ENCODE results near the gene PVRIG. TPM values are rescaled to one million over a fixed set of nuclear protein-coding genes. Genes with fewer than 3 reads are reported as not detected.

The PVRIG gene
- total and polyA plus RNA-seq, 12 donors = 0.21 to 1.8 (median 0.49) TPM; not detected in 2

Other genes starting within 250 kb of the PVRIG start
- gene AZGP1, start 243.9 kb upstream of the PVRIG start, total RNA-seq = 1 to 10 TPM in 5 of 9 donors, under 1 TPM in 2, not detected in 2; 0.50 to 3.1 (median 1.8) TPM
- 10 to 100 TPM in 1 of 3 donors, 1 to 10 TPM in 1, under 1 TPM in 1; 0.88 to 29.7 (median 3.9) TPM for gene AZGP1, start 243.9 kb upstream of the PVRIG start, polyA plus RNA-seq
- gene ZKSCAN1, start 204.4 kb upstream of the PVRIG start, total RNA-seq = 100 to 1,000 TPM in 2 of 9 donors, 10 to 100 TPM in 7; 35.2 to 134 (median 57.8) TPM
- gene ZKSCAN1, start 204.4 kb upstream of the PVRIG start, polyA plus RNA-seq = 10 to 100 TPM; 20.3 to 46.6 (median 38.7) TPM
- gene ZSCAN21, start 170.2 kb upstream of the PVRIG start, total RNA-seq = 10 to 100 TPM in 8 of 9 donors, 1 to 10 TPM in 1; 10.0 to 22.7 (median 14.7) TPM
- gene ZSCAN21, start 170.2 kb upstream of the PVRIG start, polyA plus RNA-seq = 10 to 100 TPM; 11.2 to 14.9 (median 12.5) TPM
- gene ZNF3, start 138.2 kb upstream of the PVRIG start, total RNA-seq = 10 to 100 TPM; 13.2 to 47.3 (median 22.2) TPM
- gene ZNF3, start 138.2 kb upstream of the PVRIG start, polyA plus RNA-seq = 10 to 100 TPM; 17.4 to 25.5 (median 23.2) TPM
- gene COPS6, start 131.0 kb upstream of the PVRIG start, total RNA-seq = 100 to 1,000 TPM in 5 of 9 donors, 10 to 100 TPM in 4; 25.5 to 130 (median 101) TPM
- 100 to 1,000 TPM; 135 to 194 (median 187) TPM for gene COPS6, start 131.0 kb upstream of the PVRIG start, polyA plus RNA-seq
- 10 to 100 TPM; 13.6 to 51.0 (median 28.3) TPM for gene MCM7, start 118.6 kb upstream of the PVRIG start, total RNA-seq
- 10 to 100 TPM; 12.2 to 72.3 (median 52.4) TPM for gene MCM7, start 118.6 kb upstream of the PVRIG start, polyA plus RNA-seq
- 10 to 100 TPM in 7 of 9 donors, 1 to 10 TPM in 2; 9.6 to 24.0 (median 15.9) TPM for gene AP4M1, start 118.3 kb upstream of the PVRIG start, total RNA-seq
- 10 to 100 TPM in 2 of 3 donors, 1 to 10 TPM in 1; 9.6 to 30.1 (median 23.5) TPM for gene AP4M1, start 118.3 kb upstream of the PVRIG start, polyA plus RNA-seq
- gene TAF6, start 100.6 kb upstream of the PVRIG start, total RNA-seq = 100 to 1,000 TPM in 1 of 9 donors, 10 to 100 TPM in 8; 16.0 to 141 (median 70.7) TPM
- gene TAF6, start 100.6 kb upstream of the PVRIG start, polyA plus RNA-seq = 10 to 100 TPM; 41.3 to 69.4 (median 67.9) TPM
- gene CNPY4, start 100.3 kb upstream of the PVRIG start, total RNA-seq = 10 to 100 TPM; 14.0 to 46.5 (median 23.3) TPM
- 10 to 100 TPM; 16.5 to 28.1 (median 27.3) TPM for gene CNPY4, start 100.3 kb upstream of the PVRIG start, polyA plus RNA-seq
- 1 to 10 TPM; 1.5 to 7.0 (median 3.5) TPM for gene MBLAC1, start 93.0 kb upstream of the PVRIG start, total RNA-seq
- 1 to 10 TPM in 2 of 3 donors, under 1 TPM in 1; 0.38 to 4.2 (median 2.7) TPM for gene MBLAC1, start 93.0 kb upstream of the PVRIG start, polyA plus RNA-seq
- gene LAMTOR4, start 71.0 kb upstream of the PVRIG start, total RNA-seq = 100 to 1,000 TPM; 104 to 266 (median 151) TPM
- 100 to 1,000 TPM in 2 of 3 donors, 10 to 100 TPM in 1; 33.1 to 224 (median 193) TPM for gene LAMTOR4, start 71.0 kb upstream of the PVRIG start, polyA plus RNA-seq
- gene TRAPPC14, start 61.2 kb upstream of the PVRIG start, total RNA-seq = 10 to 100 TPM in 7 of 9 donors, 1 to 10 TPM in 2; 4.3 to 23.7 (median 16.9) TPM
- 10 to 100 TPM; 10.2 to 57.7 (median 47.5) TPM for gene TRAPPC14, start 61.2 kb upstream of the PVRIG start, polyA plus RNA-seq
- 10 to 100 TPM in 2 of 9 donors, 1 to 10 TPM in 6, under 1 TPM in 1; 0.78 to 14.3 (median 8.0) TPM for gene GAL3ST4, start 51.3 kb upstream of the PVRIG start, total RNA-seq
- gene GAL3ST4, start 51.3 kb upstream of the PVRIG start, polyA plus RNA-seq = 1 to 10 TPM; 3.4 to 4.0 (median 3.5) TPM
- 1 to 10 TPM in 5 of 9 donors, under 1 TPM in 4; 0.35 to 4.3 (median 1.1) TPM for gene GPC2, start 42.6 kb upstream of the PVRIG start, total RNA-seq
- gene GPC2, start 42.6 kb upstream of the PVRIG start, polyA plus RNA-seq = 1 to 10 TPM in 2 of 3 donors, under 1 TPM in 1; 0.05 to 1.2 (median 1.1) TPM
- gene STAG3, start 42.0 kb upstream of the PVRIG start, total RNA-seq = 1 to 10 TPM in 4 of 9 donors, under 1 TPM in 5; 0.26 to 3.1 (median 0.95) TPM
- 1 to 10 TPM in 2 of 3 donors, under 1 TPM in 1; 0.77 to 3.3 (median 2.1) TPM for gene STAG3, start 42.0 kb upstream of the PVRIG start, polyA plus RNA-seq
- gene SPDYE3, start 87.8 kb downstream of the PVRIG start, total RNA-seq = not detected
- gene SPDYE3, start 87.8 kb downstream of the PVRIG start, polyA plus RNA-seq = under 1 TPM in 1 of 3 donors, not detected in 2; 0.16 TPM
- 100 to 1,000 TPM in 1 of 9 donors, 10 to 100 TPM in 7, 1 to 10 TPM in 1; 8.7 to 115 (median 28.1) TPM for gene PILRB, start 138.2 kb downstream of the PVRIG start, total RNA-seq
- gene PILRB, start 138.2 kb downstream of the PVRIG start, polyA plus RNA-seq = 100 to 1,000 TPM in 2 of 3 donors, 10 to 100 TPM in 1; 10.4 to 403 (median 296) TPM
- 10 to 100 TPM in 5 of 9 donors, 1 to 10 TPM in 4; 3.2 to 18.9 (median 12.2) TPM for gene PILRA, start 153.5 kb downstream of the PVRIG start, total RNA-seq
- 10 to 100 TPM in 2 of 3 donors, 1 to 10 TPM in 1; 5.1 to 17.3 (median 11.9) TPM for gene PILRA, start 153.5 kb downstream of the PVRIG start, polyA plus RNA-seq
- gene ZCWPW1, start 208.8 kb downstream of the PVRIG start, total RNA-seq = 1 to 10 TPM; 1.0 to 5.8 (median 4.6) TPM
- 10 to 100 TPM in 2 of 3 donors, 1 to 10 TPM in 1; 5.0 to 20.2 (median 14.6) TPM for gene ZCWPW1, start 208.8 kb downstream of the PVRIG start, polyA plus RNA-seq
- gene MEPCE, start 209.9 kb downstream of the PVRIG start, total RNA-seq = 10 to 100 TPM; 24.8 to 76.8 (median 52.0) TPM
- 10 to 100 TPM; 36.7 to 54.6 (median 47.9) TPM for gene MEPCE, start 209.9 kb downstream of the PVRIG start, polyA plus RNA-seq
- gene PPP1R35, start 216.5 kb downstream of the PVRIG start, total RNA-seq = 10 to 100 TPM; 29.9 to 64.9 (median 50.4) TPM
- 100 to 1,000 TPM in 2 of 3 donors, 1 to 10 TPM in 1; 8.5 to 283 (median 231) TPM for gene PPP1R35, start 216.5 kb downstream of the PVRIG start, polyA plus RNA-seq
- under 1 TPM in 4 of 9 donors, not detected in 5; 0.36 to 0.78 (median 0.49) TPM for gene SPACDR, start 244.3 kb downstream of the PVRIG start, total RNA-seq
- 1 to 10 TPM in 2 of 3 donors, not detected in 1; 1.2 to 2.9 TPM for gene SPACDR, start 244.3 kb downstream of the PVRIG start, polyA plus RNA-seq